Activated CD4-positive, alpha-beta T cell treated with anti-CD3 and anti-CD28 coated beads, Interleukin-2, amount 10 ng/mL, durations not matched to agents 24 days and 14 days (primary cell): ENCODE data around the gene MICAL3. TPM values are rescaled to one million over a fixed set of nuclear protein-coding genes. Genes with fewer than 3 reads are reported as not detected.
A peak's percentile ranks its signal among the peaks of the same experiment; 100 is the strongest.

Experiments
- DNase-seq: peaks from one replicate; pipeline ENCODE4 v3.0.0; 2022
- H3K27ac Mint-ChIP-seq: one replicate; pipeline ENCODE4 v1.8.0; 2022; ENCODE audit warnings: mild to moderate bottlenecking, mixed read lengths
- H3K27me3 Mint-ChIP-seq: one replicate; pipeline ENCODE4 v1.8.0; 2022; ENCODE audit warnings: mixed read lengths
- H3K36me3 Mint-ChIP-seq: one replicate; pipeline ENCODE4 v1.8.0; 2022; ENCODE audit warnings: low read depth, mild to moderate bottlenecking, mixed read lengths
- H3K4me1 Mint-ChIP-seq: one replicate; pipeline ENCODE4 v1.8.0; 2021; ENCODE audit warnings: mixed read lengths
- H3K4me3 Mint-ChIP-seq: one replicate; pipeline ENCODE4 v1.8.0; 2022; ENCODE audit warnings: mild to moderate bottlenecking, moderate library complexity, mixed read lengths
- H3K9me3 Mint-ChIP-seq: one replicate; pipeline ENCODE4 v1.8.0; 2021; ENCODE audit warnings: mixed read lengths
- intact Hi-C: fragments of 100-400 bp; cut with micrococcal nuclease; formaldehyde crosslinking; loops from one replicate; pipeline ENCODE4 v1.15.1; 2023
- total RNA-seq: library from RNA; stranded (reverse); gene quantifications from 2 replicates; pipeline ENCODE4 v1.2.3, GENCODE V29; 2022

Gene MICAL3
- total RNA-seq, 1 donor from 2014 or later = 51.2 TPM

DNA sequence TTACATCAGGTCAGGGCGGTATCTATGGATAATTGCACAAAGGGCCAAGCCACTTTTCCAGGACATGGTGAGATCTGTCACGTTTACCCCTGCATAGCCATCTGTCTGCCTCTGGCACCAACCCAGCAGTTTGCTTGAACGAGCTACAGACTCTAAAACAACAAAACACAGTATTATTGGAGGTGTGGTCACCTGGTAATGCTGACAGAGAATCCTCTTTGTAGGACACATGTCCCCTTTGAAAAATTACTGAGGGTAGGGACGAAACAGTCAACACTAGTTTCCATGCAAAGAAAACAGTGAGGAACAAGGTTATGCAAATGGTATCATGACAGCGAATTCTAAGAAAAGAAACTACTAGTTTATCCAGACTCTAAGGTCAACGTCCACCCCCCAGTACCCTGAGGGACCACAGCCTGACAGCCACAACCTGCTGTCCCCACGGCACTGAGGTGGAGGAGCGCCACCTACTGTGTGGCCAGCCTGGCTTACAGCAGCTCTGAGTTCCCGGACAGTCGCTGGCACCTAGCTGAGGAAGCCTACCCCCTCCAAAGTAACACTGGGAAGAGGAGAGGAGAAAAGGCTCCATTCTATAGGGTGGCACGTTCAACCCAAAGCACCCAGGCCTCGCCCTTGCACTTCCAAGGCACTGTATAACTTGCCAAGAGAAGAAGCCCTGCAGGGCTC lies 132.7 kb downstream of the MICAL3 start:
- Mint-ChIP-seq H3K36me3 (peaks cover 16% of the 10 kb centered on the region), H3K4me1 (peaks cover 5% of the 10 kb centered on the region), H3K9me3 (no peaks in the 10 kb centered on the region)

GRCh38 chr22:17890892-17891291 lies 133.5 kb downstream of the MICAL3 start:
- peaks cover 16% of the 10 kb centered on the region for H3K36me3 Mint-ChIP-seq
- H3K4me1 Mint-ChIP-seq = peaks cover 5% of the 10 kb centered on the region
- intact Hi-C loops = no loop called here
- H3K27ac Mint-ChIP-seq = no peak overlapping the region
- H3K27me3 Mint-ChIP-seq = no peaks in the 10 kb centered on the region
- no peak overlapping the region for H3K4me3 Mint-ChIP-seq
- no peak for DNase-seq
- no peaks in the 10 kb centered on the region for H3K9me3 Mint-ChIP-seq

More for the DNA sequence above, 132.7 kb downstream of the MICAL3 start:
- no peak for DNase-seq
- intact Hi-C loops = no loop called here
- H3K4me3 Mint-ChIP-seq = no peak overlapping the region
- no peaks in the 10 kb centered on the region for H3K27me3 Mint-ChIP-seq
- no peak overlapping the region for H3K27ac Mint-ChIP-seq

GRCh38 chr22:17890245-17890671 lies 134.1 kb downstream of the MICAL3 start:
- no peak overlapping the region for H3K4me3 Mint-ChIP-seq
- H3K27ac Mint-ChIP-seq = peak overlapping the region; percentile 68
- peaks cover 20% of the 10 kb centered on the region for H3K36me3 Mint-ChIP-seq
- no peaks in the 10 kb centered on the region for H3K27me3 Mint-ChIP-seq
- no peaks in the 10 kb centered on the region for H3K9me3 Mint-ChIP-seq
- intact Hi-C loops = no loop called here
- no peak for DNase-seq
- peaks cover 5% of the 10 kb centered on the region for H3K4me1 Mint-ChIP-seq

DNA sequence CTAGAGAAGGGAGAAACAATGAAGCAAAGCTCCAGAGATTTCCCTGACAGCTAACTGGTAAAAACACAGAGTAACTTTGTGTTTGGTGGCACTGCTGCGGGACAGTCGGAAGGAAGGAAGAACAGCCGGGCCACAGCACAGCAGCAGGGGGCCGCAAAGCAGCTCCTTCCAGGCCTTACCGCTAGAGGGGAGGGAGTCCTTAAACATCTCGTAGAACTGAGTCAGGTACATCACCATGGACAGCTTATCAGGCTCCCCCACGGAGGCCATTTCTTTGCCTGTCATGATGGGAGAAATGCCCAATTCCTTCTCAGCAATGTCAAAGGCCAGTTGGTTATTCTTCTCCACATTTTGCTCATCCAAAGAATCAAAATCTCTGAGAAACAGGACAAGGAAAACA lies 135.5 kb downstream of the MICAL3 start:
- no peaks in the 10 kb centered on the region for H3K9me3 Mint-ChIP-seq
- no peaks in the 10 kb centered on the region for H3K27me3 Mint-ChIP-seq
- H3K36me3 Mint-ChIP-seq = peaks cover 21% of the 10 kb centered on the region
- H3K4me3 Mint-ChIP-seq = no peak overlapping the region
- no peak for DNase-seq
- peaks cover 5% of the 10 kb centered on the region for H3K4me1 Mint-ChIP-seq
- intact Hi-C loops = no loop called here
- no peak overlapping the region for H3K27ac Mint-ChIP-seq

DNA sequence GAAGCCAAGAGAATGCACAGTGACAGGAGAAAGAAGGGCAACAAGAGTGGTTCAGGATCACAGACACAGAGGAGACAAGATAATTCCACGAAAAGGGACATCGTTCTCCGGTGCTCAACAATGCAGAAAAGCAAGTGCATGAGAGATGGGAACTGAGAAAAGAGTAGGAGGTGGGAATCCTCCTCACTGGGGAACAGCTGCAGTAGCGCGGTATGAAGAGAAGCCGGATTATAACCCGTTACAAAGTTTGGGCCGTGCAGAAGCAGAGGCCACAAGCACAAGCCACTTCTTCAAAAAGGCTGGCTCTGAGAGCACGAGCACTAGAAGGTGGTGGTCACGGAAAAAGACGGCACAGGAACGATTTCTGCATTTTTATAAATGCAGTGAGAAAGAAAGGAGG lies 135.9 kb downstream of the MICAL3 start:
- Mint-ChIP-seq H3K27ac (no peak overlapping the region), H3K36me3 (peaks cover 22% of the 10 kb centered on the region), H3K27me3 (no peaks in the 10 kb centered on the region), H3K9me3 (no peaks in the 10 kb centered on the region), H3K4me3 (no peak overlapping the region), H3K4me1 (peaks cover 5% of the 10 kb centered on the region)
- intact Hi-C loops = no loop called here
- DNase-seq = no peak

DNA sequence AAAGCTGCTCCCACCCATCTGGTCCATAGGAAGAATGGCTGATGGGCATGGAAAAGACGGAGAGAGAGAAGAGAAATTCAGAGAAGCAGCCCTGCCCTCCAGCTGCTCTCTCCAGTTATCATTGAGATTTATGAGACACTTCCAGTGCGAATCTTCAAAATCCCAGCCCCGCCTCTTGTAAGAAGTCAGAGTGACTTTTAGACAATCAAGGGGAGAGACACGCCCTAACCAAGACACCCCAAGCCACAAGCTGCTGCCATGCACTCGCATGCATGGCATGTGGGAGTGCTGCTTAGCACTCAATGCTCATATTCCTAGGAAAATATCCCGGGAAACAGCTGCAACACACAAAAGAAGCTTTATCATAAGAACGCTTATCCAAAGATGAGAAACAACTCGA lies 139.5 kb downstream of the MICAL3 start:
- H3K27ac Mint-ChIP-seq = no peak overlapping the region
- DNase-seq = no peak
- no peak overlapping the region for H3K4me3 Mint-ChIP-seq
- no peaks in the 10 kb centered on the region for H3K4me1 Mint-ChIP-seq
- intact Hi-C loops = no loop called here
- no peaks in the 10 kb centered on the region for H3K9me3 Mint-ChIP-seq
- H3K36me3 Mint-ChIP-seq = peaks cover 22% of the 10 kb centered on the region
- H3K27me3 Mint-ChIP-seq = no peaks in the 10 kb centered on the region

- Mint-ChIP-seq H3K27me3 (no peaks in the 10 kb centered on the region), H3K36me3 (peaks cover 22% of the 10 kb centered on the region)
Measured at GRCh38 chr22:17884084-17884483, 140.3 kb downstream of the MICAL3 start.

GRCh38 chr22:17883356-17883755 lies 141.0 kb downstream of the MICAL3 start:
- no peaks in the 10 kb centered on the region for H3K4me1 Mint-ChIP-seq
- H3K9me3 Mint-ChIP-seq = no peaks in the 10 kb centered on the region
- H3K4me3 Mint-ChIP-seq = no peak overlapping the region
- intact Hi-C loops = no loop called here
- H3K27ac Mint-ChIP-seq = no peak overlapping the region
- H3K27me3 Mint-ChIP-seq = no peaks in the 10 kb centered on the region
- DNase-seq = no peak
- H3K36me3 Mint-ChIP-seq = peaks cover 21% of the 10 kb centered on the region

More at GRCh38 chr22:17884084-17884483, 140.3 kb downstream of the MICAL3 start:
- no peak overlapping the region for H3K27ac Mint-ChIP-seq
- H3K4me1 Mint-ChIP-seq = no peaks in the 10 kb centered on the region
- H3K4me3 Mint-ChIP-seq = no peak overlapping the region
- intact Hi-C loops = no loop called here
- no peaks in the 10 kb centered on the region for H3K9me3 Mint-ChIP-seq
- no peak for DNase-seq

- Mint-ChIP-seq H3K9me3 (no peaks in the 10 kb centered on the region), H3K27me3 (no peaks in the 10 kb centered on the region), H3K4me1 (no peaks in the 10 kb centered on the region), H3K36me3 (peaks cover 19% of the 10 kb centered on the region), H3K27ac (no peak overlapping the region), H3K4me3 (no peak overlapping the region)
- no peak for DNase-seq
- intact Hi-C loops = no loop called here
Measured at GRCh38 chr22:17882727-17883126, 141.6 kb downstream of the MICAL3 start.

DNA sequence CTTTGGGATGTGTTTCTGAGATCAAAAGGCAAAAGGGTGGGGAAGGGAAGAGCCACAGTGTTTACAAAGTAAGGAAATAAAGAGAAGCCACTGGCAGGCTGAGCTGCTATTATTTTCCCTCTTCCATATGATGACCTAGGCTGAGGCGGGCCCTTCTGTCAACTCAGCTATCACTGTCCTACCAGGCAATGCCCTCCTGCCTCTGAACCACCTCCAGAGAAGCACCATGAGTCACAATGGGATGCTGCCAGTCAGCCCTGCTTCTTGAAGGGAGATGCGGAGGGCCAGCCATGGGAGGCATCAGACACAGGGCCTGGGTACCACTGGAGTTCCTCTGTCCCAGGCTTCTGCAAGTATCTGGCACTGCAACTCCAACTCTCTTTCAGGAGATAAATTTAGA lies 142.2 kb downstream of the MICAL3 start:
- no peak overlapping the region for H3K27ac Mint-ChIP-seq
- no peak for DNase-seq
- no peaks in the 10 kb centered on the region for H3K9me3 Mint-ChIP-seq
- H3K27me3 Mint-ChIP-seq = no peaks in the 10 kb centered on the region
- H3K4me3 Mint-ChIP-seq = no peak overlapping the region
- intact Hi-C loops = no loop called here
- no peaks in the 10 kb centered on the region for H3K4me1 Mint-ChIP-seq
- H3K36me3 Mint-ChIP-seq = peaks cover 17% of the 10 kb centered on the region

DNA sequence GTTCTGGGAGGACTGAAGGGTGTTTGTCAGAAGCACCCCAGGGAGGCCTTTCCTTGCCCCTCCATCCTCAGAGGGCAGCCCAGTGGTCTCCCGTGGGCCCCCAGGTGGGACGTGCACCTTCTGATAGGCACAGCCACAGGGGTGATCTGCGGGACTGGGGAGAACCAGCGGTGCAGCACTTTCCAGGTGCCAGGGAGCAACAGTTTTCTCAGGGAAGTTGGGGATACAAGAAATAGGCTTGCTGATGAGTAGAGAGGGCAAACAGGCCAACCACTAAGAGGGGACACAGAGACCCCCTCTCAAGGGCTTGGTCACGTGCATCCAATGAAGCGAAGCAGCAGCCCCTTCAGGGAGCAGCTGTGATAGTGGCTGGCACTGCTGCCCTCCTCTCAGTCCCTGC lies 143.0 kb downstream of the MICAL3 start:
- Mint-ChIP-seq H3K4me3 (no peak overlapping the region), H3K27me3 (no peaks in the 10 kb centered on the region), H3K36me3 (peaks cover 15% of the 10 kb centered on the region), H3K27ac (no peak overlapping the region), H3K9me3 (no peaks in the 10 kb centered on the region), H3K4me1 (no peaks in the 10 kb centered on the region)
- DNase-seq = no peak
- intact Hi-C loops = no loop called here

- intact Hi-C loops = no loop called here
- H3K9me3 Mint-ChIP-seq = no peaks in the 10 kb centered on the region
- H3K4me1 Mint-ChIP-seq = no peaks in the 10 kb centered on the region
- peaks cover 9% of the 10 kb centered on the region for H3K36me3 Mint-ChIP-seq
- H3K27me3 Mint-ChIP-seq = no peaks in the 10 kb centered on the region
- no peak for DNase-seq
- H3K4me3 Mint-ChIP-seq = no peak overlapping the region
- no peak overlapping the region for H3K27ac Mint-ChIP-seq
Measured at GRCh38 chr22:17880468-17880867, 143.9 kb downstream of the MICAL3 start.

- H3K4me3 Mint-ChIP-seq = no peak overlapping the region
- H3K9me3 Mint-ChIP-seq = no peaks in the 10 kb centered on the region
- H3K4me1 Mint-ChIP-seq = no peaks in the 10 kb centered on the region
- DNase-seq = no peak
- intact Hi-C loops = no loop called here
- H3K27me3 Mint-ChIP-seq = no peaks in the 10 kb centered on the region
- H3K27ac Mint-ChIP-seq = no peak overlapping the region
- H3K36me3 Mint-ChIP-seq = peaks cover 6% of the 10 kb centered on the region
Measured at GRCh38 chr22:17880020-17880419, 144.3 kb downstream of the MICAL3 start.

DNA sequence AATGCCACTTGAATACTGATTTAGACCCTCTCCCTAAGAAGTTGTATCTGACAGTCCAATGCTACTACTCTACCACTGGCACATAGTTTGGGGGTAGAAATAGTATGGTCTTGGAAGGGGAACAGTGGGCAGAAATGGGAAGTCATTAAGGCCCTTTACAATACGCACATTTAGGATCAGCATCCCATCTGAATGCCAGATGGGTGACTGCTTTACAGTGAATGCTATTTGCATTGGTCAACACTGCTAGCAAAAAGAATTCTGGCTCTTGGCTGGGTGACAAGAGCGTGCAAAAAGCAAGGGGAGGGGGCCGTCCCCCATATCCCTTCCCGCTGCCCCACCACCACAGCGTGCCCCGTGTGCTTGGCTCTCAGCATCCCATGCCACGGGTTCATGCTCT lies 145.4 kb downstream of the MICAL3 start:
- Mint-ChIP-seq H3K4me3 (no peak overlapping the region), H3K27ac (no peak overlapping the region), H3K27me3 (no peaks in the 10 kb centered on the region), H3K36me3 (peaks cover 6% of the 10 kb centered on the region), H3K9me3 (no peaks in the 10 kb centered on the region), H3K4me1 (no peaks in the 10 kb centered on the region)
- intact Hi-C loops = no loop called here
- DNase-seq = no peak

- DNase-seq = no peak
- H3K27ac Mint-ChIP-seq = no peak overlapping the region
Measured at GRCh38 chr22:17878186-17878694, 146.1 kb downstream of the MICAL3 start.

More at GRCh38 chr22:17878186-17878694, 146.1 kb downstream of the MICAL3 start:
- Mint-ChIP-seq H3K9me3 (no peaks in the 10 kb centered on the region), H3K27me3 (no peaks in the 10 kb centered on the region), H3K4me1 (no peaks in the 10 kb centered on the region), H3K36me3 (peaks cover 4% of the 10 kb centered on the region), H3K4me3 (no peak overlapping the region)
- intact Hi-C loops = no loop called here
